Activated CD4-positive, CD25-positive, alpha-beta regulatory T cell treated with anti-CD3 and anti-CD28 coated beads, Interleukin-2, amount 50 U/mL, for 72 hours (primary cell): ENCODE measurements around the gene XRCC3.
"Not testable (repeated sequence)": the region's sequence is repeated elsewhere in the genome, so short reads cannot be mapped to it uniquely, and the experiment has no call there.

Experiments used
- DNase-seq: peaks from one replicate; pipeline ENCODE4 v3.0.0; 2021

XRCC3 gene

GRCh38 chr14:103657471-103657870, 57.8 kb downstream of the XRCC3 start:
- DNase-seq, result no peak

- DNase-seq, result no peak
These were observed 58.5 kb downstream of the XRCC3 start for GRCh38 chr14:103656756-103657133.

DNA sequence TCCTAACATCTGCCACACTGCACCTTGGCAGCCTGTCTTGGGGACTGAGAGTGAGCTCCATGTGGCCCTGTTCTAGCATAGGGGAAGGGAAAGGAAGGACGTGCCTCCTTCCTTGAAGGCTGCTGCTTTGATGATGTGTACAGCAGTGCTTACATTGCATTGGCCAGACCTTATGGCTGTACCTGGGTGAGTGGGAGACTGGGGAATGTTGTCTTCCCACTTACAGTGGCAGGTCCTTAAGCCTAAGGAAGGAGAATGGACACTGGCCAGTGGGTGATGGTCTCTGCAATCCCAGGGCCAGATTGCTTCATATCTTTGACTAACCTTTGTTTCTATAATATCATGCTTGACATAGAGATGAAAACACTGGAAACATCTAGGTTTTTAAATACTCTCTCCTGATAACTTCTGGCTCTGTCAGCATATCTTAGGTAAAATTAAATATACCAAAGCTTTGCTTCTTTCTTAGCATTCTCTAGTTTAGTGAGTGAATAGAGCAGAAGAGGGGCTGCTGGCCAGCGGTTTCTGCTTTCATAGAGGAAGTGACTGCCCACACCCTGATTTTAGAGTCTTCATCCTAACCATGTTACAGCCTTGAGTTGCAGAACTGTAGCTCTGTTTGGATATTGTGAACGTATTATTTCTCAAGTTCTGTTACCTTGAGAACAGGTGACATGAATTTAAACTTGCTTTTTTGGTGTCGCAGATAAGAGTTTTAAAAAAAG, 59.1 kb downstream of the XRCC3 start:
- DNase-seq, result no peak

DNA sequence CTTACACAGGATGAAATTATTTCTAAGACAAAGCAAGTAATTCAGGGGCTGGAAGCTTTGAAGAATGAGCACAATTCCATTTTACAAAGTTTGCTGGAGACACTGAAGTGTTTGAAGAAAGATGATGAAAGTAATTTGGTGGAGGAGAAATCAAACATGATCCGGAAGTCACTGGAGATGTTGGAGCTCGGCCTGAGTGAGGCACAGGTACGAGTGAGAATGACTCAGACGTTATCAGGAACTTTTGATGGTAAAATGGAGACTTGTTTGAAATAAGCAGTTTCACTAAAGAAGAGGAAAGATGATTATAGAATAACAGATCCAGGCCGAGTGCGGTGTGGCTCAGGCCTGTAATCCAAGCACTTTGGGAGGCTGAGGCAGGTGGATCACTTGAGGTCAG, 60.6 kb downstream of the XRCC3 start:
- no peak for DNase-seq

GRCh38 chr14:103653805-103654204, 61.4 kb downstream of the XRCC3 start:
- DNase-seq, result no peak

DNA sequence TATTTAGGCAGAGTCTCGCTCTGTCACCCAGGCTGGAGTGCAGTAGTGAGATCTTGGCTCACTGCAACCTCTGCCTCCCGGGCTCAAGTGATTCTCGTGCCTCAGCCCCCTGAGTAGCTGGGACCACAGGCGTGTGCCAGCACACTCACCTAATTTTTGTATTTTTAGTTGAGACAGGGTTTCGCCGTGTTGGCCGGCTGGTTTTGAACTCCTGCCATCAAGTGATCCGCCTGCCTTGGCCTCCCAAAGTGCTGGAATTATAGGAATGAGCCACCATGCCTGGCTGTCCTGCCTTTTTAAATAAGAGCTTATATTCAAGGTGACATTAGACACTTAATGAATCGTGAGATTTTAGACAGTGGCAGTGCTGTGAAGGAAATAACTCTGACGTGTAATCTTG, 61.9 kb downstream of the XRCC3 start:
- DNase-seq, result not testable (repeated sequence)

DNA sequence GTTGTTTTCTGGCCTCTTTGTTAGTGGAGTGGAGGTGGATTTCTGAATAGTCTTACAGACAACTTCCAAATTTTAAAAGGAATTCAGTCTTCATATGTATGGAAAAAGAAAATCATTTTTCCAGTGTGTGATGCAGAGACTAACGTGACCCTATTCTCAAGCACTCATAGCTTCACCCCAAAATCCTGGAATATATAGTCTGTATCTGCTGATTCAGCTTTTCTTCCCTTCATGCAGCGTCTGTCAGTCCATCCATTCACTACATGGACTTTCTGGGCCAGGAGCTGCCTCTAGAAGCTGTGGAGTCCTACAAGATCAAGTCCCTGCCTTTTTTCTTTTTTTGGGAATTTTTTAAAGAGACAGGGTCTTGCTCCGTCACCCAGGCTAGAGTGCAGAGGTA, 62.4 kb downstream of the XRCC3 start:
- DNase-seq, result no peak

DNA sequence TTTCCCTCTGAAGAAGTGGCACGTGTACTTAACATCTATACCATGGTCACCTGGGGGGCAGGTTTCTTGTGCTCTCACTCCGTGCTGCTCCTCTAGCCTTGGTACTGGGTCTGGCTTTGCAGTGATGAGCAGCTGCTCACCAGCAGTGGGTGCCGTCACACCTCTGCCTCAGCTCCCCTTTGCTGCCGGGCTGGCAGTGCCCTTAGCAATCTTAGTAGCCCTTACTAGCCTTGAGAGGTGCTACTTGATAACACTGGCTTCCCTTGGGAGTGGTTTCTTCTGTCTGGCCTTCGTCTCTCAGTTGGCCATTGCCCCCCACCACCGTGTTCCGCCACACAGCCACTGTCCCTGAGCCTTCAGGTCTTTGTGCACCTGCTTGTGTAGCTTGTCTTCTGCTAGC, 63.7 kb downstream of the XRCC3 start:
- no peak for DNase-seq

DNA sequence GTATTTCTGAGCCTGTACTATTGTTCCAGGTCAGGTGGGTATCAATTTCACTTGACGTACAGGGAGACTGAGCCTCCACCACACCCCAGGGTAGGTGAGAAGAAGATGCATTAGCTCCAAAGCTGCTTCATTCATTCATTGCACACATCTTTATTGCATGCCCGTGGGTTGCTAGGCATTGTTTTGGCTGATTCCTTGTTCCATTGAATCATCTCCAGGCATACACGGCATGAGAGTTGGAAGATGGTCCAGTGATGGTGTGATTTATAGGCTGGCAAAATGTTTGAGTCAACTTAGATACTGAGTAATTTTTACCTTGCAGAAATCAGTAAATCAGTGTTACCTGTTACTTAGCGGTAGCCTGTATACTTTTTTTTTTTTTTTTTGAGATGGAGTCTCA, 65.0 kb downstream of the XRCC3 start:
- DNase-seq, result no peak

DNA sequence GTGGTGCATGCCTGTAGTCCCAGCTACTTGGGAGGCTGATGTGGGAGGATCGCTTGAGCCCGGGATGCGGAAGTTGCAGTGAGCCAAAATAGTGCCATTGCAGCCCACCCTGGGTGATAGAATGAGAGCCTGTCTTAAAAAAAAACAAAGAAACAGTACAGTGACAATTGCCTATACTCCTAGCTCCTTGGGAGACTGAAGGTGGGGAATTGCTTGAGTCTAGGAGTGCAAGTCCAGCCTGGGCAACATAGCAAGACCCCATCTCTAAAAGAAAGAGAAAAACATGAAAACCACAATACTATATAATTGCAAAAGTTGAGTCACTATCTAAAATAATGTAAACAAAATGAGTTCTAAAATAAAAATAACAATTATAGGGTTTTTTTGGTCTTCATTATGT, 66.2 kb downstream of the XRCC3 start:
- DNase-seq, result no peak
